Measurements from ENCODE around the gene KLHL10.

KLHL10 gene

DNA sequence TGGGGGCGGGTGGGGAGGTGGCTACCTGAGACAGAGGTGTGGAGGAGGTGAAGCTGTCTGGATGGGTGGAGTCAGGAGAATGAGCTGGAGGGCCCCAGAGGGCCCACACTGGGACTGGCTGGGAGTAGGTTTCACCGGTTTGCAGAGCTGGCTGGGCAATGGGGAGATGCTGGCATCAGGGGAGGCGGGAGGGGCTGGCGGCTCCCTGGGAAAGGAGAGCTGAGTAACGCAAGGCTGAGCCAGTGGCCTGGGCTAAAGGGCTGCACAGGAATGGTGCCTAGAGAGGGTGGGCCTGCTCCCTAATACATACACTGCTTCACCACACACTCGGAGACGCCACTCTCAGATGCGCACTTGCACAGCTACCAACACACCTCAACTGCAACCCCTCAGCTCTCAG lies 38.3 kb upstream of the KLHL10 start:
- TF ChIP-seq, protein P1, sequence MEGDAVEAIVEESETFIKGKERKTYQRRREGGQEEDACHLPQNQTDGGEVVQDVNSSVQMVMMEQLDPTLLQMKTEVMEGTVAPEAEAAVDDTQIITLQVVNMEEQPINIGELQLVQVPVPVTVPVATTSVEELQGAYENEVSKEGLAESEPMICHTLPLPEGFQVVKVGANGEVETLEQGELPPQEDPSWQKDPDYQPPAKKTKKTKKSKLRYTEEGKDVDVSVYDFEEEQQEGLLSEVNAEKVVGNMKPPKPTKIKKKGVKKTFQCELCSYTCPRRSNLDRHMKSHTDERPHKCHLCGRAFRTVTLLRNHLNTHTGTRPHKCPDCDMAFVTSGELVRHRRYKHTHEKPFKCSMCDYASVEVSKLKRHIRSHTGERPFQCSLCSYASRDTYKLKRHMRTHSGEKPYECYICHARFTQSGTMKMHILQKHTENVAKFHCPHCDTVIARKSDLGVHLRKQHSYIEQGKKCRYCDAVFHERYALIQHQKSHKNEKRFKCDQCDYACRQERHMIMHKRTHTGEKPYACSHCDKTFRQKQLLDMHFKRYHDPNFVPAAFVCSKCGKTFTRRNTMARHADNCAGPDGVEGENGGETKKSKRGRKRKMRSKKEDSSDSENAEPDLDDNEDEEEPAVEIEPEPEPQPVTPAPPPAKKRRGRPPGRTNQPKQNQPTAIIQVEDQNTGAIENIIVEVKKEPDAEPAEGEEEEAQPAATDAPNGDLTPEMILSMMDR (IDR thresholded peaks at IDR 0.05): no peak

DNA sequence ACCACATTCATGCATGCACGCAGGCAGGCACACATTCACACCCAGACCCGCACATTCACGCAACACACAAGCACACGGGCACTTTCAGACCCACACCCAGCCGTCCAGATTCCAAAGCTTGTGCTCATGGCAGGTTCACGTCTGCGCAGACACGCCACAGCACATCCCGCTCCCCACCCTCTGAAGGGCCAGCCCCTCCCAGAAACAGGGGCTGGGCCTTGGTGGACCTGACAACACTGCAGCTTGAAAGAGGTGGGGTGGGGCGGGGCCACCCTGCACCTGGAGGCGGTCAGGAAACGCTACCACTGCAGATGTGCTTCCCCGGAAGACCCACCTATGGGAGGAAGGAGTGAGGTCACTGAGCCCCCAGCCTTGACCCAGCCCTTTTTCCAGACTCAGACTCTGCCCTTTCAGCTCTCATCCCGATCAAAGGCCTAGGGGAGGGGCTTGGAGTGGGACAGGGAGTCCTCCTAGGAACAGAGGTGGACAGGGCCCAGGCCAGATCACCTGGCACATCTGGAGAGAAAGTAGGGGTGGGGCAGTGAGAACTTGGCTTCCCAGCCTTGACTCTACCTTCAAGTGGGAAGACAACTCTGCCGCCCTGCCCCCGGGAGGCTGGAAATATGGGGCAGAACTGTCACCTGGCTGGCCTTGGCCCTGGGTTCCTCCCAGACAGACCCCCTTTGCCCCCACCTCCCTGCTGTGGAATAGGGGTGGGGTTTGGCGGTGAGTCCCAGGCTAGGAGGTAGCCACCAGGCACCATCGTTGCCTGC lies 36.8 kb upstream of the KLHL10 start:
- TF ChIP-seq, protein P1 (IDR thresholded peaks at IDR 0.05): no peak

DNA sequence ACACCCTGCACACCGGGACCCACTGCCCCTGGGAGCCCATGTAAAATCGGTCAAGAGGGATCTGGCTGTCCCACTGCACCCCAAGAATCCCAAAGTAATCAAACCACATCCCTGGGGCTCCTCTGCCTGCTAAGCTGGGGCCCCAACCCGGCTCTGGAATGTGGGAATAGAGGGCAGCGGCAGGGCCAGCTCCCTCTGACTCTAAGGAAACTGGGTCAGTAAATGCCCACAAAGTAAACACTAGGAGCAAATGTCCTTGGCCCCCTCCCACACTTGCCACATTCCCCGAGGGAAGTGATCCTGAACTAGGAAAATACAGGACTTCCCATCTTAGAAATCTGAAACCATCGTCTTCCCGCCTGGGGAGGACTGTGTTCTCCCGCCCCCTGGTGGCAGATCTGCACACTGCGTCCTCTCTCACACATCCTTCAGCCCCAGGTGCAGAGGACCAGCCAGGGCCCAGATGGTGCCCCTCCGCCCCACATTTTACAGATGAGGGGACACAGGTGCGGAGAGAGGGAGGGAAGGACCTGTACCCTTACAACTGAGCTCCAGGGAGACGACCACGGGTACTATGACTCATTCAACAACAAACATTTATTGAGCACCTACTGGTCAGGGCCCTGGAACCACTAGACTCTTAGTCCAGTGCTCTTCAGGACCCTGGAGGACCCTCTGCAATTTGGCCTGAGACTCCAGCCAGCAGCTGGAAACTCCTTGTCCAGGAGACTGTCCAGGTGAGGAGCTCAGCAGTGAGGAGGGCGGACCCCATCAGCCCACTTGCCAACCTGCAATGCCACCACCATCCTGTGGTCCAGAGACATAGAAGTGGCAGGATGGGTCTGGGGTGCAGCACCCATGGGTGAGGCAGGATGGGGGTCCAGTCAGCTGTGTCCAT lies 36.0 kb upstream of the KLHL10 start:
- TF ChIP-seq, protein P1 (IDR thresholded peaks at IDR 0.05): peak; percentile 92

DNA sequence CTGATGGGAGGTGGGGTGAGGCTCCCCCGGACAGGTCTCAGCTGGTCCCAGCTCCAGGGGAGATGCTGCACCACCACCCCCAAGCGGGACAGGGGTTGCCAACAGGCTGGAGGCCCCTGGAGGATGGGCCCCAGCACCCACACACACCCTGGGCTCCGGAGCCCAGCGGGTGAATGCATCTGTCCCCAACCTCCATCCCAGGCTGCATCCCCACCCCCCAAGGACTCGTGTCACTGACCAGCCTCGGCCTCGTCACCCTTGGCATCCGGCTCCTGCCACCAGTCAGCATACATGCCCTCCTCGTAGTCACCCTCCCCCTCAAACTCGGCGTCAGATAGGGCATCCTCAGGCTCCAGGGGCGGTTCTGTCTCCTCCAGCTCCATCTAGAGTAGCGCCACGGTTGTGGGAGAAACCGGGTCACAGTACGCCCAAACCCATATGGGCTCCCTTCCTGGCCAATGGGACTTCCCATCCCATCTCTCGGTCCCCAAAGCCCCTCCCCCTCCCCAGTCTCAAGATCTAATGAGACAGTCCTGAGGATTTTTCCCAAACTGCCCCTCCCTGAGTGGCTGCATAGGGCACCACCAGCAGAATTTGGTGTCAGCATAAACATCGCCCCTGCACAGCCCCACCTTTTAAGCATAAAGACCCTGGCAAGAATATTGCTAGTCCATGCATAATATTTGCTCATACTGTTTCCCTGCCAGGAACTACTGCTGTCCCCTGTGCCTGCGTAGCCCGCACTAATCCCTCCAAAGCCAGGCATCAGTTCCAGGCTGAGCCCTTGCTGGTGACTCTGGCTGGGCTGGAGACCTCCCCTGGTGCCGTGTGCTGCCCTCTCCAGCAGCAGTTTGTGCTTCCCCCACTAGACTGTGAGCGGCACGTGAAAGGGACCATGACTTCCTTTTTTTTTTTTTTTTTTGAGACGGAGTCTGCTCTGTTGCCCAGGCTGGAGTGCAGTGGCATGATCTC lies 34.3 kb upstream of the KLHL10 start:
- TF ChIP-seq, protein P1 (IDR thresholded peaks at IDR 0.05): no peak

DNA sequence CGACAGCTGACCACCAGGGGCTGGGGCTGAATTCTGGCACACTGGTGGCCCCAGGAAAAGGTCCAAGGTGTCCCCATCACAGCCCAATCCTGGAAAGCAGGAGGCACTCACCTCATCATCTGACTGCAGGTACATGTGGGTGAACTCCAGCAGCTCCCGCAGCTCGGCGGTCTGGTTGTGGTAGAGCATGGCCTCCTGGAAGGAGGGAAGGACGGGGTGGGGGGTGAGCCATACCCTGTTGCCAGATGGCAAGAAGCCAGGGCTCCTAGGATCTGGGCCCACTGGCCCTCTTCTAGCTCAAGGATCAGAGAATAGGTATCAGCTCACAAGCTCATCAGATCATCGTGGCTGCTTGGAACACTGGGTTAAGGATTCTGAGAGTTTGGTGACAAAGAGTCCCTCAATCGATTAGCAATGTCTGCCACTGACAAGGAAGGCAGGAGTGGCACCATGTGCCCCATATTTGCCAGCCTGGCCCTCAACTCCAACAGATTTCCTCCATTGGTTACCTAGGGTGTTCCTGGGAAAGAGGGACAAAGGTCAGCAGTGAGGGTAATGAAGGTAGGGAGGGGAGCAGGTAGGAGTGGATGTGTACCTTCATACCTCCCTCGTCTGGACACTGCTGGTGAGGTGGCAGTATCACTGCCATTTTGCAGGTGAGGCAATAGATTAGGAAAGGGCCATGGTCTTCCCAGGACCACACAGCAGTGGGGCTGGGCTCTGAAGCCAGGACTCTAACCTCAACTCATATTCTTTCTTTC lies 30.8 kb upstream of the KLHL10 start:
- TF ChIP-seq, protein P1 (IDR thresholded peaks at IDR 0.05): no peak

DNA sequence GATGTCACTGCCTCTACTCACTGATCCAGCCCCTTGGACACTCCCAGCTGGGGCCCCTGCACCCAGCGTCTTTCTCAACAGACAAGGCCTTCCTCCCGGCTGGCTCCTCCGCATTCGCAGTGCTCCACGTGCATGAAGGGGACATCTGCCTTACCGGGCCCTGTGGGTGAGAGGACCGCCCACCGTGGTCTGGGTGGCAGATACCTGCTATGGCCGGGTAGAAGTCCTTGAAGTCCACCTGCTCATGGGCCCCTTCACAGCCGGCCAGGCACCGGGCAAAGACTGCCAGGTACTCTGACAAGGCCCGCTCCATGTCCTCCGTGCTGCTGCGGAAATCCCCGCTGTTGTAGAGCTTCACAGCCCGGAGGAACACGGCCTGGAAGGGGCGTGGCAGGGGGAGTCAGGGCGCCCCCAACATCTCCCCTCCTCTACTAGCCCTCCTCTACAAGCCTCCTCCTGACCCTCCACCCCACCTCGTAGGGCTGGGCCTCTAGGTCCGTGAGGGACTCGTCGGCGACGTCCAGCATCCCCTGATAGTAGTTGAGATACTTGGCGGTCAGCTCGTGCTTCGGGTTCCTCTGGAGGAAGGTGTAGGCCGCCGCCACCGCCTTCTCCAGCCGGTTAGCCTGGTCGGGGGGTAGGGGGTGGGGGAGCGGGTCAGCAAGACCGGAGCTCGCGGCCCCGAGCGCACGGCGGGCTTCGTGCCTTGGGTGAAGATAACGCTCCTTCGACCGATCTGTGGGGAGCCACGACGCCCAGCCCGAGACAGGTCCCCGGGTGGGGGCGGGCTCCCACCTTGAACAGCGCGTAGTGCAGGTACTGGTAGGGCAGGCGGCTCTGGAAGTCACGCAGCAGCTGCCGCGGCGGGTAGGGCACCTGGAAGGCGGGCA lies 26.7 kb upstream of the KLHL10 start:
- TF ChIP-seq, protein P1 (IDR thresholded peaks at IDR 0.05): no peak

All from LNCAP (cell line).